Measurements from ENCODE around the gene DYNC1I1.
"Not testable (repeated sequence)": the region's sequence is repeated elsewhere in the genome, so short reads cannot be mapped to it uniquely, and the experiment has no call there.

DYNC1I1 gene

GRCh38 chr7:95931460-95932232 is 159.3 kb downstream of the DYNC1I1 start:
- 83 to 85% methylated on average over 2 to 3 of the region's 6 CpGs for WGBS, 2 experiments (ENCODE audit: insufficient coverage in 2 of 2)
- Histone ChIP-seq H3K27ac (ENCODE audit: low read depth, low read length, severe bottlenecking) (no peak overlapping the region), H3K4me1 (ENCODE audit: control insufficient read depth, insufficient read depth, low read length, poor library complexity, severe bottlenecking) (no peaks in the 10 kb centered on the region), H3K9me3 (ENCODE audit: control insufficient read depth, low read length) (no peaks in the 10 kb centered on the region), H3K4me3 (ENCODE audit: extremely low read depth, insufficient read depth, low read length, poor library complexity, severe bottlenecking) (no peak overlapping the region), H3K36me3 (ENCODE audit: control insufficient read depth, insufficient read depth, low read length) (no peaks in the 10 kb centered on the region)

GRCh38 chr7:95933618-95934017 is 161.3 kb downstream of the DYNC1I1 start:
- Histone ChIP-seq H3K36me3 (ENCODE audit: control insufficient read depth, insufficient read depth, low read length) (no peaks in the 10 kb centered on the region), H3K4me3 (ENCODE audit: extremely low read depth, insufficient read depth, low read length, poor library complexity, severe bottlenecking) (no peak overlapping the region), H3K27ac (ENCODE audit: low read depth, low read length, severe bottlenecking) (no peak overlapping the region), H3K4me1 (ENCODE audit: control insufficient read depth, insufficient read depth, low read length, poor library complexity, severe bottlenecking) (no peaks in the 10 kb centered on the region), H3K9me3 (ENCODE audit: control insufficient read depth, low read length) (no peaks in the 10 kb centered on the region)
- WGBS, 2 experiments (ENCODE audit: insufficient coverage in 2 of 2): no CpG with 5 or more reads among the region's 4 CpGs

- H3K27ac ChIP-seq (ENCODE audit: low read depth, low read length, severe bottlenecking): not testable (repeated sequence)
These were observed 172.5 kb downstream of the DYNC1I1 start for GRCh38 chr7:95944867-95945266.

GRCh38 chr7:95950698-95951097 is 178.3 kb downstream of the DYNC1I1 start:
- no peaks in the 10 kb centered on the region for H3K36me3 ChIP-seq (ENCODE audit: control insufficient read depth, insufficient read depth, low read length)
- H3K4me3 ChIP-seq (ENCODE audit: extremely low read depth, insufficient read depth, low read length, poor library complexity, severe bottlenecking): no peak overlapping the region
- no peaks in the 10 kb centered on the region for H3K4me1 ChIP-seq (ENCODE audit: control insufficient read depth, insufficient read depth, low read length, poor library complexity, severe bottlenecking)
- no peaks in the 10 kb centered on the region for H3K9me3 ChIP-seq (ENCODE audit: control insufficient read depth, low read length)
- WGBS, 2 experiments (ENCODE audit: insufficient coverage in 2 of 2): no CpG with 5 or more reads among the region's 1 CpG
- H3K27ac ChIP-seq (ENCODE audit: low read depth, low read length, severe bottlenecking): no peak overlapping the region

More at GRCh38 chr7:95944867-95945266, 172.5 kb downstream of the DYNC1I1 start:
- not testable (repeated sequence) for H3K36me3 ChIP-seq (ENCODE audit: control insufficient read depth, insufficient read depth, low read length); H3K4me3 ChIP-seq (ENCODE audit: extremely low read depth, insufficient read depth, low read length, poor library complexity, severe bottlenecking); H3K9me3 ChIP-seq (ENCODE audit: control insufficient read depth, low read length); H3K4me1 ChIP-seq (ENCODE audit: control insufficient read depth, insufficient read depth, low read length, poor library complexity, severe bottlenecking)
- WGBS, 2 experiments (ENCODE audit: insufficient coverage in 2 of 2): no CpG with 5 or more reads among the region's 1 CpG

GRCh38 chr7:95951531-95951930 is 179.2 kb downstream of the DYNC1I1 start:
- no peaks in the 10 kb centered on the region for H3K36me3 ChIP-seq (ENCODE audit: control insufficient read depth, insufficient read depth, low read length)
- H3K4me1 ChIP-seq (ENCODE audit: control insufficient read depth, insufficient read depth, low read length, poor library complexity, severe bottlenecking): no peaks in the 10 kb centered on the region
- WGBS, 2 experiments (ENCODE audit: insufficient coverage in 2 of 2): 94 to 97% methylated on average over 4 to 5 of the region's 5 CpGs
- no peaks in the 10 kb centered on the region for H3K9me3 ChIP-seq (ENCODE audit: control insufficient read depth, low read length)
- H3K27ac ChIP-seq (ENCODE audit: low read depth, low read length, severe bottlenecking): no peak overlapping the region
- no peak overlapping the region for H3K4me3 ChIP-seq (ENCODE audit: extremely low read depth, insufficient read depth, low read length, poor library complexity, severe bottlenecking)

- H3K4me3 ChIP-seq (ENCODE audit: extremely low read depth, insufficient read depth, low read length, poor library complexity, severe bottlenecking): no peak overlapping the region
- no peaks in the 10 kb centered on the region for H3K36me3 ChIP-seq (ENCODE audit: control insufficient read depth, insufficient read depth, low read length)
- WGBS, 2 experiments (ENCODE audit: insufficient coverage in 2 of 2): 83 to 94% methylated on average over 5 to 6 of the region's 8 CpGs
- H3K9me3 ChIP-seq (ENCODE audit: control insufficient read depth, low read length): no peaks in the 10 kb centered on the region
- no peaks in the 10 kb centered on the region for H3K4me1 ChIP-seq (ENCODE audit: control insufficient read depth, insufficient read depth, low read length, poor library complexity, severe bottlenecking)
- H3K27ac ChIP-seq (ENCODE audit: low read depth, low read length, severe bottlenecking): no peak overlapping the region
These were observed 179.8 kb downstream of the DYNC1I1 start for GRCh38 chr7:95951997-95952795.

- no peaks in the 10 kb centered on the region for H3K9me3 ChIP-seq (ENCODE audit: control insufficient read depth, low read length)
- no peaks in the 10 kb centered on the region for H3K4me1 ChIP-seq (ENCODE audit: control insufficient read depth, insufficient read depth, low read length, poor library complexity, severe bottlenecking)
- WGBS, 2 experiments (ENCODE audit: insufficient coverage in 2 of 2): 71% methylated on average over 1 of the region's 1 CpG; no CpG with 5 or more reads in 1 of the 2 experiments
- H3K36me3 ChIP-seq (ENCODE audit: control insufficient read depth, insufficient read depth, low read length): no peaks in the 10 kb centered on the region
- no peak overlapping the region for H3K4me3 ChIP-seq (ENCODE audit: extremely low read depth, insufficient read depth, low read length, poor library complexity, severe bottlenecking)
- H3K27ac ChIP-seq (ENCODE audit: low read depth, low read length, severe bottlenecking): no peak overlapping the region
These were observed 180.5 kb downstream of the DYNC1I1 start for GRCh38 chr7:95952851-95953250.

GRCh38 chr7:95955748-95956147 is 183.4 kb downstream of the DYNC1I1 start:
- no peak overlapping the region for H3K4me3 ChIP-seq (ENCODE audit: extremely low read depth, insufficient read depth, low read length, poor library complexity, severe bottlenecking)
- H3K36me3 ChIP-seq (ENCODE audit: control insufficient read depth, insufficient read depth, low read length): no peaks in the 10 kb centered on the region
- H3K9me3 ChIP-seq (ENCODE audit: control insufficient read depth, low read length): no peaks in the 10 kb centered on the region
- no peak overlapping the region for H3K27ac ChIP-seq (ENCODE audit: low read depth, low read length, severe bottlenecking)
- no peaks in the 10 kb centered on the region for H3K4me1 ChIP-seq (ENCODE audit: control insufficient read depth, insufficient read depth, low read length, poor library complexity, severe bottlenecking)

GRCh38 chr7:95957510-95957909 is 185.2 kb downstream of the DYNC1I1 start:
- H3K36me3 ChIP-seq (ENCODE audit: control insufficient read depth, insufficient read depth, low read length): no peaks in the 10 kb centered on the region
- H3K4me1 ChIP-seq (ENCODE audit: control insufficient read depth, insufficient read depth, low read length, poor library complexity, severe bottlenecking): no peaks in the 10 kb centered on the region
- WGBS, 2 experiments (ENCODE audit: insufficient coverage in 2 of 2): 83% methylated on average over 1 of the region's 3 CpGs; no CpG with 5 or more reads in 1 of the 2 experiments
- no peak overlapping the region for H3K27ac ChIP-seq (ENCODE audit: low read depth, low read length, severe bottlenecking)
- H3K9me3 ChIP-seq (ENCODE audit: control insufficient read depth, low read length): no peaks in the 10 kb centered on the region
- H3K4me3 ChIP-seq (ENCODE audit: extremely low read depth, insufficient read depth, low read length, poor library complexity, severe bottlenecking): no peak overlapping the region

GRCh38 chr7:95960706-95961244 is 188.4 kb downstream of the DYNC1I1 start:
- H3K9me3 ChIP-seq (ENCODE audit: control insufficient read depth, low read length): no peaks in the 10 kb centered on the region
- H3K4me1 ChIP-seq (ENCODE audit: control insufficient read depth, insufficient read depth, low read length, poor library complexity, severe bottlenecking): no peaks in the 10 kb centered on the region
- WGBS, 2 experiments (ENCODE audit: insufficient coverage in 2 of 2): 94 to 100% methylated on average over 3 of the region's 5 CpGs
- no peak overlapping the region for H3K27ac ChIP-seq (ENCODE audit: low read depth, low read length, severe bottlenecking)
- no peak overlapping the region for H3K4me3 ChIP-seq (ENCODE audit: extremely low read depth, insufficient read depth, low read length, poor library complexity, severe bottlenecking)
- H3K36me3 ChIP-seq (ENCODE audit: control insufficient read depth, insufficient read depth, low read length): no peaks in the 10 kb centered on the region
